ENCODE results near the gene TEX38.

- TF ChIP-seq, protein P1, sequence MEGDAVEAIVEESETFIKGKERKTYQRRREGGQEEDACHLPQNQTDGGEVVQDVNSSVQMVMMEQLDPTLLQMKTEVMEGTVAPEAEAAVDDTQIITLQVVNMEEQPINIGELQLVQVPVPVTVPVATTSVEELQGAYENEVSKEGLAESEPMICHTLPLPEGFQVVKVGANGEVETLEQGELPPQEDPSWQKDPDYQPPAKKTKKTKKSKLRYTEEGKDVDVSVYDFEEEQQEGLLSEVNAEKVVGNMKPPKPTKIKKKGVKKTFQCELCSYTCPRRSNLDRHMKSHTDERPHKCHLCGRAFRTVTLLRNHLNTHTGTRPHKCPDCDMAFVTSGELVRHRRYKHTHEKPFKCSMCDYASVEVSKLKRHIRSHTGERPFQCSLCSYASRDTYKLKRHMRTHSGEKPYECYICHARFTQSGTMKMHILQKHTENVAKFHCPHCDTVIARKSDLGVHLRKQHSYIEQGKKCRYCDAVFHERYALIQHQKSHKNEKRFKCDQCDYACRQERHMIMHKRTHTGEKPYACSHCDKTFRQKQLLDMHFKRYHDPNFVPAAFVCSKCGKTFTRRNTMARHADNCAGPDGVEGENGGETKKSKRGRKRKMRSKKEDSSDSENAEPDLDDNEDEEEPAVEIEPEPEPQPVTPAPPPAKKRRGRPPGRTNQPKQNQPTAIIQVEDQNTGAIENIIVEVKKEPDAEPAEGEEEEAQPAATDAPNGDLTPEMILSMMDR (IDR thresholded peaks at IDR 0.05), result no peak
- TF ChIP-seq POLR2A (IDR thresholded peaks at IDR 0.05), result no peak
Measured at GRCh38 chr1:46657775-46658174, 13.9 kb upstream of the TEX38 start.
